Neural progenitor cell (in vitro differentiated cells): ENCODE data around the gene STX8.

Experiments
- EZH2 ChIP-seq: fragments of 200-600 bp; sonication (generic); IDR thresholded peaks from 2 replicates; pipeline ENCODE4 v1.6.1; 2017; ENCODE audit warnings: antibody characterized with exemption, mild to moderate bottlenecking, moderate library complexity
- EZH2phosphoT487 ChIP-seq: fragments of 200-600 bp; sonication (generic); IDR thresholded peaks from 2 replicates; pipeline ENCODE4 v1.6.1; 2017; ENCODE audit warnings: antibody characterized with exemption
- TF ChIP-seq, protein P1 (sequence below): fragments of 200-600 bp; sonication (generic); IDR thresholded peaks from 2 replicates; pipeline ENCODE4 v1.5.1; 2017; ENCODE audit warnings: antibody characterized with exemption, mild to moderate bottlenecking

DNA sequence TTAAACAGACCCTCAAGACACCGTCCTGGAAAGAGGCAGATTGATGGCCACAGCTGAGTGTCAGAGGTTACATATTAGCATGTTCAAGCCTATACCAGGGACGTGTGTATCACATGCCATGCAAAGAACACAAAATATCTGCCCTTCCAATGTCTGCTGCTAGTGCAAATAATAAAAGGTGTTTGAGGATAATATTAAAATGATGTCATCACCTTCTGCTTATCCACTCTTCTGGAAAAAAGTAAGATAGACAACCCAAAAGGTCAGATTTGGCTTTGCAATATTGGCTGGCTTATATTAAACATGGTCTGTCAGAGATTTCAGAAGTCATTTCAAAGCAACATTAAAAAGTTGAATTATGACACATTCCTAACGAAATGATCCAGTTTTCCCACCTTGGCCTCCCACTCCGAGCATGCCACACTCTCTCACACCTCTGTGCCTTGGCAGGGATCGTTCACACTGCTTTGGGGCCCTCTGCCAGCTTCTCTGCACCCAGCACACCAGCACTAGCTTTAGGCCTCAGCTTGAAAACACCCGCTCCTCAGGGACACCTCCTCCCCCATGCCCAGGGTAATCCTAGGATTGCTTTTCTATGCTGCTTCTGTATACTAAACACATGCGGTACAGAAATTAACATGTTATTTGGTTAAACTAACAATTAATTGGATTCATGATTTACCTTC, 306.1 kb downstream of the STX8 start:
- TF ChIP-seq, protein P1, sequence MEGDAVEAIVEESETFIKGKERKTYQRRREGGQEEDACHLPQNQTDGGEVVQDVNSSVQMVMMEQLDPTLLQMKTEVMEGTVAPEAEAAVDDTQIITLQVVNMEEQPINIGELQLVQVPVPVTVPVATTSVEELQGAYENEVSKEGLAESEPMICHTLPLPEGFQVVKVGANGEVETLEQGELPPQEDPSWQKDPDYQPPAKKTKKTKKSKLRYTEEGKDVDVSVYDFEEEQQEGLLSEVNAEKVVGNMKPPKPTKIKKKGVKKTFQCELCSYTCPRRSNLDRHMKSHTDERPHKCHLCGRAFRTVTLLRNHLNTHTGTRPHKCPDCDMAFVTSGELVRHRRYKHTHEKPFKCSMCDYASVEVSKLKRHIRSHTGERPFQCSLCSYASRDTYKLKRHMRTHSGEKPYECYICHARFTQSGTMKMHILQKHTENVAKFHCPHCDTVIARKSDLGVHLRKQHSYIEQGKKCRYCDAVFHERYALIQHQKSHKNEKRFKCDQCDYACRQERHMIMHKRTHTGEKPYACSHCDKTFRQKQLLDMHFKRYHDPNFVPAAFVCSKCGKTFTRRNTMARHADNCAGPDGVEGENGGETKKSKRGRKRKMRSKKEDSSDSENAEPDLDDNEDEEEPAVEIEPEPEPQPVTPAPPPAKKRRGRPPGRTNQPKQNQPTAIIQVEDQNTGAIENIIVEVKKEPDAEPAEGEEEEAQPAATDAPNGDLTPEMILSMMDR: no peak
- no peak for TF ChIP-seq EZH2
- no peak for TF ChIP-seq EZH2phosphoT487
